WTC11 (cell line): ENCODE results near the gene CLCA2. TPM values are rescaled to one million over a fixed set of nuclear protein-coding genes. Genes with fewer than 3 reads are reported as not detected.

Experiments used
- ATAC-seq: fragments of 200-7000 bp; cut with Tn5 transposase; 2 replicates; pipeline ENCODE4 v1.10.0; 2021; ENCODE audit warnings: mild to moderate bottlenecking, moderate library complexity
- CTCF ChIA-PET: fragments of 300-600 bp; sonication (Branson Sonifier 250); formaldehyde crosslinking; loops from one replicate; lab custom pipeline; 2021; ENCODE audit warnings: antibody characterized with exemption; lab: Charles Lee
- POLR2A ChIA-PET: fragments of 350-600 bp; sonication (Branson Sonifier 250); formaldehyde crosslinking; loops from one replicate; lab custom pipeline; 2021; ENCODE audit warnings: antibody characterized with exemption; lab: Charles Lee
- DNase-seq: peaks from one replicate; pipeline ENCODE4 v3.0.0; 2021; ENCODE audit warnings: low spot score
- H3K27ac Mint-ChIP-seq: 2 replicates; pipeline ENCODE4 v1.8.0; 2021; ENCODE audit warnings: mixed read lengths
- H3K27me3 Mint-ChIP-seq: 2 replicates; pipeline ENCODE4 v1.8.0; 2021; ENCODE audit warnings: low read depth, mild to moderate bottlenecking, moderate library complexity, mixed read lengths
- H3K36me3 Mint-ChIP-seq: 2 replicates; pipeline ENCODE4 v1.8.0; 2021; ENCODE audit warnings: mixed read lengths
- H3K4me1 Mint-ChIP-seq: 2 replicates; pipeline ENCODE4 v1.8.0; 2022; ENCODE audit warnings: mixed read lengths
- H3K4me3 Mint-ChIP-seq: 2 replicates; pipeline ENCODE4 v1.8.0; 2021; ENCODE audit warnings: mild to moderate bottlenecking, moderate library complexity, mixed read lengths
- H3K9me3 Mint-ChIP-seq: 2 replicates; pipeline ENCODE4 v1.8.0; 2021; ENCODE audit warnings: mixed read lengths
- ETV6 ChIP-seq: sonication (generic); formaldehyde crosslinking; IDR thresholded peaks from 2 replicates; pipeline ENCODE4 v1.8.1; 2022; ENCODE audit warnings: mild to moderate bottlenecking, missing genetic modification reagents
- FOXJ3 ChIP-seq: sonication (generic); formaldehyde crosslinking; IDR thresholded peaks from 2 replicates; pipeline ENCODE4 v1.9.0; 2021; ENCODE audit warnings: missing genetic modification reagents, mild to moderate bottlenecking, borderline replicate concordance
- NR1H2 ChIP-seq: sonication (generic); formaldehyde crosslinking; IDR thresholded peaks from 2 replicates; pipeline ENCODE4 v1.9.0; 2021; ENCODE audit warnings: mild to moderate bottlenecking, moderate library complexity, missing genetic modification reagents
- RORB ChIP-seq: fragments of 250-450 bp; sonication (Bioruptor Pico); IDR thresholded peaks from 2 replicates; pipeline ENCODE4 v1.9.0; 2021; ENCODE audit warnings: mild to moderate bottlenecking
- SMAD4 ChIP-seq: sonication (generic); formaldehyde crosslinking; IDR thresholded peaks from 2 replicates; pipeline ENCODE4 v1.8.0; 2022; ENCODE audit warnings: mild to moderate bottlenecking, missing genetic modification reagents
- ZNF138 ChIP-seq: sonication (generic); formaldehyde crosslinking; conservative IDR thresholded peaks from 2 replicates; pipeline ENCODE4 v1.8.1; 2022; ENCODE audit warnings: mild to moderate bottlenecking, moderate library complexity, missing genetic modification reagents
- ZNF232 ChIP-seq: sonication (generic); formaldehyde crosslinking; IDR thresholded peaks from 2 replicates; pipeline ENCODE4 v1.8.0; 2022; ENCODE audit warnings: mild to moderate bottlenecking, missing genetic modification reagents
- ZNF317 ChIP-seq: sonication (generic); formaldehyde crosslinking; IDR thresholded peaks from 2 replicates; pipeline ENCODE4 v1.8.1; 2023; ENCODE audit warnings: low read depth, mild to moderate bottlenecking, moderate library complexity, missing genetic modification reagents, borderline replicate concordance
- ZNF396 ChIP-seq: fragments of 250-450 bp; sonication (Bioruptor Pico); IDR thresholded peaks from 2 replicates; pipeline ENCODE4 v1.8.0; 2021; ENCODE audit warnings: mild to moderate bottlenecking, moderate library complexity, borderline replicate concordance
- ZNF671 ChIP-seq: fragments of 250-450 bp; sonication (Bioruptor Pico); IDR thresholded peaks from 2 replicates; pipeline ENCODE4 v1.8.0; 2021; ENCODE audit warnings: mild to moderate bottlenecking
- total RNA-seq: library from RNA; stranded (reverse); gene quantifications from 3 replicates; pipeline ENCODE4 v1.2.3, GENCODE V29; 2021
- TF ChIP-seq, protein P1 (sequence below): fragments of 250-450 bp; sonication (Bioruptor Pico); IDR thresholded peaks from 2 replicates; pipeline ENCODE4 v1.9.0; 2021; ENCODE audit warnings: mild to moderate bottlenecking
- TF ChIP-seq, protein P2 (sequence below): sonication (generic); formaldehyde crosslinking; IDR thresholded peaks from 2 replicates; pipeline ENCODE4 v1.8.0; 2022; ENCODE audit warnings: mild to moderate bottlenecking, missing genetic modification reagents
- TF ChIP-seq, protein P3 (sequence below): sonication (generic); formaldehyde crosslinking; IDR thresholded peaks from 2 replicates; pipeline ENCODE4 v1.8.0; 2023; ENCODE audit warnings: missing genetic modification reagents
- TF ChIP-seq, protein P4 (sequence below): sonication (generic); formaldehyde crosslinking; IDR thresholded peaks from 2 replicates; pipeline ENCODE4 v1.8.1; 2022; ENCODE audit warnings: low read depth, missing genetic modification reagents, borderline replicate concordance
- TF ChIP-seq, protein P5 (sequence below): sonication (generic); formaldehyde crosslinking; IDR thresholded peaks from 2 replicates; pipeline ENCODE4 v1.8.1; 2023; ENCODE audit warnings: mild to moderate bottlenecking, moderate library complexity, missing genetic modification reagents
- TF ChIP-seq, protein P6 (sequence below): sonication (generic); formaldehyde crosslinking; IDR thresholded peaks from 2 replicates; pipeline ENCODE4 v1.8.1; 2023; ENCODE audit warnings: mild to moderate bottlenecking, missing genetic modification reagents
- TF ChIP-seq, protein P7 (sequence below): sonication (generic); formaldehyde crosslinking; conservative IDR thresholded peaks from 2 replicates; pipeline ENCODE4 v1.8.1; 2023; ENCODE audit warnings: mild to moderate bottlenecking, low read depth, missing genetic modification reagents, moderate library complexity
- TF ChIP-seq, protein P8 (sequence below): sonication (generic); formaldehyde crosslinking; IDR thresholded peaks from 2 replicates; pipeline ENCODE4 v1.8.0; 2023; ENCODE audit warnings: missing genetic modification reagents, mild to moderate bottlenecking, borderline replicate concordance

Gene CLCA2
- total RNA-seq, 1 experiment from 2014 or later, result 0.07 TPM

DNA sequence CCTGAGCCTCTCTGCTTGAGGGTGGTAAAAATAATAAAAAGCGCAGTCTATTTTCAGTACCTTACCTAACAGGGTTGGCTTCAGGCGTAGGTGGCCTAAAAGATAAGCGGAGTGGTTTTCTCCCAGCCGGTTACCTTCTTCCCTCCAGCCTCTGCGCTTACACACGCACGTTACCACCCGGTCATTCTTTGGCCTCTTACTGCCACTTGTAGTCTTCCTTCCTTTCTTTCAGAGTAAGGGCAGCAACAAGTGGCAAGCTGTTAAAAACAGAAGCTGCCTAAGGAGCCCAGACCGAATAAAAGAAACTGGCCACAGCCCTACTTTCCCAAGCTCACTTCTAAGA is 80.1 kb downstream of the CLCA2 start (continued):
- TF ChIP-seq, protein P1, sequence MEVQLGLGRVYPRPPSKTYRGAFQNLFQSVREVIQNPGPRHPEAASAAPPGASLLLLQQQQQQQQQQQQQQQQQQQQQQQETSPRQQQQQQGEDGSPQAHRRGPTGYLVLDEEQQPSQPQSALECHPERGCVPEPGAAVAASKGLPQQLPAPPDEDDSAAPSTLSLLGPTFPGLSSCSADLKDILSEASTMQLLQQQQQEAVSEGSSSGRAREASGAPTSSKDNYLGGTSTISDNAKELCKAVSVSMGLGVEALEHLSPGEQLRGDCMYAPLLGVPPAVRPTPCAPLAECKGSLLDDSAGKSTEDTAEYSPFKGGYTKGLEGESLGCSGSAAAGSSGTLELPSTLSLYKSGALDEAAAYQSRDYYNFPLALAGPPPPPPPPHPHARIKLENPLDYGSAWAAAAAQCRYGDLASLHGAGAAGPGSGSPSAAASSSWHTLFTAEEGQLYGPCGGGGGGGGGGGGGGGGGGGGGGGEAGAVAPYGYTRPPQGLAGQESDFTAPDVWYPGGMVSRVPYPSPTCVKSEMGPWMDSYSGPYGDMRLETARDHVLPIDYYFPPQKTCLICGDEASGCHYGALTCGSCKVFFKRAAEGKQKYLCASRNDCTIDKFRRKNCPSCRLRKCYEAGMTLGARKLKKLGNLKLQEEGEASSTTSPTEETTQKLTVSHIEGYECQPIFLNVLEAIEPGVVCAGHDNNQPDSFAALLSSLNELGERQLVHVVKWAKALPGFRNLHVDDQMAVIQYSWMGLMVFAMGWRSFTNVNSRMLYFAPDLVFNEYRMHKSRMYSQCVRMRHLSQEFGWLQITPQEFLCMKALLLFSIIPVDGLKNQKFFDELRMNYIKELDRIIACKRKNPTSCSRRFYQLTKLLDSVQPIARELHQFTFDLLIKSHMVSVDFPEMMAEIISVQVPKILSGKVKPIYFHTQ (CRISPR knock-in tag), result no peak
- TF ChIP-seq, protein P2, sequence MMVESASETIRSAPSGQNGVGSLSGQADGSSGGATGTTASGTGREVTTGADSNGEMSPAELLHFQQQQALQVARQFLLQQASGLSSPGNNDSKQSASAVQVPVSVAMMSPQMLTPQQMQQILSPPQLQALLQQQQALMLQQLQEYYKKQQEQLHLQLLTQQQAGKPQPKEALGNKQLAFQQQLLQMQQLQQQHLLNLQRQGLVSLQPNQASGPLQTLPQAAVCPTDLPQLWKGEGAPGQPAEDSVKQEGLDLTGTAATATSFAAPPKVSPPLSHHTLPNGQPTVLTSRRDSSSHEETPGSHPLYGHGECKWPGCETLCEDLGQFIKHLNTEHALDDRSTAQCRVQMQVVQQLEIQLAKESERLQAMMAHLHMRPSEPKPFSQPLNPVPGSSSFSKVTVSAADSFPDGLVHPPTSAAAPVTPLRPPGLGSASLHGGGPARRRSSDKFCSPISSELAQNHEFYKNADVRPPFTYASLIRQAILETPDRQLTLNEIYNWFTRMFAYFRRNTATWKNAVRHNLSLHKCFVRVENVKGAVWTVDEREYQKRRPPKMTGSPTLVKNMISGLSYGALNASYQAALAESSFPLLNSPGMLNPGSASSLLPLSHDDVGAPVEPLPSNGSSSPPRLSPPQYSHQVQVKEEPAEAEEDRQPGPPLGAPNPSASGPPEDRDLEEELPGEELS (CRISPR knock-in tag), result no peak
- no peak for TF ChIP-seq ZNF317 (CRISPR knock-in tag)
- no peak for TF ChIP-seq FOXJ3
- no peak for TF ChIP-seq ZNF138
- TF ChIP-seq, protein P3, sequence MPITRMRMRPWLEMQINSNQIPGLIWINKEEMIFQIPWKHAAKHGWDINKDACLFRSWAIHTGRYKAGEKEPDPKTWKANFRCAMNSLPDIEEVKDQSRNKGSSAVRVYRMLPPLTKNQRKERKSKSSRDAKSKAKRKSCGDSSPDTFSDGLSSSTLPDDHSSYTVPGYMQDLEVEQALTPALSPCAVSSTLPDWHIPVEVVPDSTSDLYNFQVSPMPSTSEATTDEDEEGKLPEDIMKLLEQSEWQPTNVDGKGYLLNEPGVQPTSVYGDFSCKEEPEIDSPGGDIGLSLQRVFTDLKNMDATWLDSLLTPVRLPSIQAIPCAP, result no peak
- TF ChIP-seq NR1H2, result no peak
- TF ChIP-seq, protein P4, sequence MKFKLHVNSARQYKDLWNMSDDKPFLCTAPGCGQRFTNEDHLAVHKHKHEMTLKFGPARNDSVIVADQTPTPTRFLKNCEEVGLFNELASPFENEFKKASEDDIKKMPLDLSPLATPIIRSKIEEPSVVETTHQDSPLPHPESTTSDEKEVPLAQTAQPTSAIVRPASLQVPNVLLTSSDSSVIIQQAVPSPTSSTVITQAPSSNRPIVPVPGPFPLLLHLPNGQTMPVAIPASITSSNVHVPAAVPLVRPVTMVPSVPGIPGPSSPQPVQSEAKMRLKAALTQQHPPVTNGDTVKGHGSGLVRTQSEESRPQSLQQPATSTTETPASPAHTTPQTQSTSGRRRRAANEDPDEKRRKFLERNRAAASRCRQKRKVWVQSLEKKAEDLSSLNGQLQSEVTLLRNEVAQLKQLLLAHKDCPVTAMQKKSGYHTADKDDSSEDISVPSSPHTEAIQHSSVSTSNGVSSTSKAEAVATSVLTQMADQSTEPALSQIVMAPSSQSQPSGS, result no peak
- TF ChIP-seq ZNF396 (CRISPR knock-in tag), result no peak
- TF ChIP-seq ZNF671 (CRISPR knock-in tag), result no peak
- TF ChIP-seq SMAD4 (CRISPR knock-in tag), result no peak
- TF ChIP-seq, protein P5, sequence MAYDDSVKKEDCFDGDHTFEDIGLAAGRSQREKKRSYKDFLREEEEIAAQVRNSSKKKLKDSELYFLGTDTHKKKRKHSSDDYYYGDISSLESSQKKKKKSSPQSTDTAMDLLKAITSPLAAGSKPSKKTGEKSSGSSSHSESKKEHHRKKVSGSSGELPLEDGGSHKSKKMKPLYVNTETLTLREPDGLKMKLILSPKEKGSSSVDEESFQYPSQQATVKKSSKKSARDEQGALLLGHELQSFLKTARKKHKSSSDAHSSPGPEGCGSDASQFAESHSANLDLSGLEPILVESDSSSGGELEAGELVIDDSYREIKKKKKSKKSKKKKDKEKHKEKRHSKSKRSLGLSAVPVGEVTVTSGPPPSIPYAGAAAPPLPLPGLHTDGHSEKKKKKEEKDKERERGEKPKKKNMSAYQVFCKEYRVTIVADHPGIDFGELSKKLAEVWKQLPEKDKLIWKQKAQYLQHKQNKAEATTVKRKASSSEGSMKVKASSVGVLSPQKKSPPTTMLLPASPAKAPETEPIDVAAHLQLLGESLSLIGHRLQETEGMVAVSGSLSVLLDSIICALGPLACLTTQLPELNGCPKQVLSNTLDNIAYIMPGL (CRISPR knock-in tag), result no peak

DNA sequence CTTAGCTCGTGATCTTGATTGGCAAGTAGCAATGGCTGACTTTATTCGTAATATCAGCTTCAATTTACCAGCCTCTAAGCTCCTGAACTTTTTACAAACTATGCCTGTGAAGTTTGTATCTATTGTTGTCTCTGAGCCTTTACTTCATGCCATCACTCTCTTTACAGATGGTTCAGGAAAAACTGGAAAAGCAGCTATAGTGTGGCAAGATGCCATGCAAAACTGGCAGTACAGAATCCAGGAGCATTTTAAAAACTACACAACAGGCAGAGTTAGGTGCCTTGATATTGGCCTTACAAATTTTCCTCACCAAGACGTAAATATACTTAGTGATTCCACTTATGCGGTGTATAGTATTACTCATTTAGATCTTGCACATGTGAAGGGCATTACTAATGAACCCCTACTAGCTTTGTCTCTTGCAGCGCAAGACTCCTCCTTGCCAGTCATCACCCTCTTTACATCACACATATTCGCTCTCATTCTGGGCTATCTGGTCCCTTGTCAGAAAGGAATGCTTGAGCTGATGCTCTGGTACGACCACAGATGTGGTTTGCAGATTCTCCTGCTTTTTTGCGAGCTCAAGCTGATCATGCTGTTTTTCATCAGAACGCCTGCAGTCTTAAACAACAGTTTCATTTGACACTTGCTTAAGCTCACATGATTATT is 81.1 kb downstream of the CLCA2 start:
- DNase-seq (no peak), ATAC-seq (no peak)
- ChIA-PET CTCF (interaction anchor here (0.6 to 2.0 kb wide), 9 partner anchors 109 to 249 kb away, joined by 4 to 7 read pairs (median 5); partner anchors contain the start of genes ODF2L and SH3GLB1), POLR2A (interaction anchor here (1.5 kb wide), 1 partner anchor 200 kb away, joined by 4 read pairs; the partner anchor contains the start of gene SH3GLB1)
- H3K4me1 Mint-ChIP-seq, result peaks cover 46% of the 10 kb centered on the region
- no peaks in the 10 kb centered on the region for H3K36me3 Mint-ChIP-seq
- H3K27me3 Mint-ChIP-seq, result no peaks in the 10 kb centered on the region; the same call in 1 of the 2 replicates
- H3K4me3 Mint-ChIP-seq, result no peak overlapping the region
- H3K9me3 Mint-ChIP-seq, result 0 out of 2 replicates have a peak, but pooled peaks cover 13% of the 10 kb centered on the region
- no peak overlapping the region for H3K27ac Mint-ChIP-seq
- TF ChIP-seq NR1H2 (no peak), ETV6 (CRISPR knock-in tag) (no peak), ZNF232 (CRISPR knock-in tag) (no peak), FOXJ3 (no peak), RORB (CRISPR knock-in tag) (no peak)
- TF ChIP-seq, protein P6, sequence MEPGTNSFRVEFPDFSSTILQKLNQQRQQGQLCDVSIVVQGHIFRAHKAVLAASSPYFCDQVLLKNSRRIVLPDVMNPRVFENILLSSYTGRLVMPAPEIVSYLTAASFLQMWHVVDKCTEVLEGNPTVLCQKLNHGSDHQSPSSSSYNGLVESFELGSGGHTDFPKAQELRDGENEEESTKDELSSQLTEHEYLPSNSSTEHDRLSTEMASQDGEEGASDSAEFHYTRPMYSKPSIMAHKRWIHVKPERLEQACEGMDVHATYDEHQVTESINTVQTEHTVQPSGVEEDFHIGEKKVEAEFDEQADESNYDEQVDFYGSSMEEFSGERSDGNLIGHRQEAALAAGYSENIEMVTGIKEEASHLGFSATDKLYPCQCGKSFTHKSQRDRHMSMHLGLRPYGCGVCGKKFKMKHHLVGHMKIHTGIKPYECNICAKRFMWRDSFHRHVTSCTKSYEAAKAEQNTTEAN (CRISPR knock-in tag), result no peak
- TF ChIP-seq, protein P7, sequence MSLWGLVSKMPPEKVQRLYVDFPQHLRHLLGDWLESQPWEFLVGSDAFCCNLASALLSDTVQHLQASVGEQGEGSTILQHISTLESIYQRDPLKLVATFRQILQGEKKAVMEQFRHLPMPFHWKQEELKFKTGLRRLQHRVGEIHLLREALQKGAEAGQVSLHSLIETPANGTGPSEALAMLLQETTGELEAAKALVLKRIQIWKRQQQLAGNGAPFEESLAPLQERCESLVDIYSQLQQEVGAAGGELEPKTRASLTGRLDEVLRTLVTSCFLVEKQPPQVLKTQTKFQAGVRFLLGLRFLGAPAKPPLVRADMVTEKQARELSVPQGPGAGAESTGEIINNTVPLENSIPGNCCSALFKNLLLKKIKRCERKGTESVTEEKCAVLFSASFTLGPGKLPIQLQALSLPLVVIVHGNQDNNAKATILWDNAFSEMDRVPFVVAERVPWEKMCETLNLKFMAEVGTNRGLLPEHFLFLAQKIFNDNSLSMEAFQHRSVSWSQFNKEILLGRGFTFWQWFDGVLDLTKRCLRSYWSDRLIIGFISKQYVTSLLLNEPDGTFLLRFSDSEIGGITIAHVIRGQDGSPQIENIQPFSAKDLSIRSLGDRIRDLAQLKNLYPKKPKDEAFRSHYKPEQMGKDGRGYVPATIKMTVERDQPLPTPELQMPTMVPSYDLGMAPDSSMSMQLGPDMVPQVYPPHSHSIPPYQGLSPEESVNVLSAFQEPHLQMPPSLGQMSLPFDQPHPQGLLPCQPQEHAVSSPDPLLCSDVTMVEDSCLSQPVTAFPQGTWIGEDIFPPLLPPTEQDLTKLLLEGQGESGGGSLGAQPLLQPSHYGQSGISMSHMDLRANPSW (CRISPR knock-in tag), result no peak
- TF ChIP-seq, protein P8, sequence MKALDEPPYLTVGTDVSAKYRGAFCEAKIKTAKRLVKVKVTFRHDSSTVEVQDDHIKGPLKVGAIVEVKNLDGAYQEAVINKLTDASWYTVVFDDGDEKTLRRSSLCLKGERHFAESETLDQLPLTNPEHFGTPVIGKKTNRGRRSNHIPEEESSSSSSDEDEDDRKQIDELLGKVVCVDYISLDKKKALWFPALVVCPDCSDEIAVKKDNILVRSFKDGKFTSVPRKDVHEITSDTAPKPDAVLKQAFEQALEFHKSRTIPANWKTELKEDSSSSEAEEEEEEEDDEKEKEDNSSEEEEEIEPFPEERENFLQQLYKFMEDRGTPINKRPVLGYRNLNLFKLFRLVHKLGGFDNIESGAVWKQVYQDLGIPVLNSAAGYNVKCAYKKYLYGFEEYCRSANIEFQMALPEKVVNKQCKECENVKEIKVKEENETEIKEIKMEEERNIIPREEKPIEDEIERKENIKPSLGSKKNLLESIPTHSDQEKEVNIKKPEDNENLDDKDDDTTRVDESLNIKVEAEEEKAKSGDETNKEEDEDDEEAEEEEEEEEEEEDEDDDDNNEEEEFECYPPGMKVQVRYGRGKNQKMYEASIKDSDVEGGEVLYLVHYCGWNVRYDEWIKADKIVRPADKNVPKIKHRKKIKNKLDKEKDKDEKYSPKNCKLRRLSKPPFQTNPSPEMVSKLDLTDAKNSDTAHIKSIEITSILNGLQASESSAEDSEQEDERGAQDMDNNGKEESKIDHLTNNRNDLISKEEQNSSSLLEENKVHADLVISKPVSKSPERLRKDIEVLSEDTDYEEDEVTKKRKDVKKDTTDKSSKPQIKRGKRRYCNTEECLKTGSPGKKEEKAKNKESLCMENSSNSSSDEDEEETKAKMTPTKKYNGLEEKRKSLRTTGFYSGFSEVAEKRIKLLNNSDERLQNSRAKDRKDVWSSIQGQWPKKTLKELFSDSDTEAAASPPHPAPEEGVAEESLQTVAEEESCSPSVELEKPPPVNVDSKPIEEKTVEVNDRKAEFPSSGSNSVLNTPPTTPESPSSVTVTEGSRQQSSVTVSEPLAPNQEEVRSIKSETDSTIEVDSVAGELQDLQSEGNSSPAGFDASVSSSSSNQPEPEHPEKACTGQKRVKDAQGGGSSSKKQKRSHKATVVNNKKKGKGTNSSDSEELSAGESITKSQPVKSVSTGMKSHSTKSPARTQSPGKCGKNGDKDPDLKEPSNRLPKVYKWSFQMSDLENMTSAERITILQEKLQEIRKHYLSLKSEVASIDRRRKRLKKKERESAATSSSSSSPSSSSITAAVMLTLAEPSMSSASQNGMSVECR (CRISPR knock-in tag), result no peak
